ENCODE measurements around the gene SH3RF3. TPM values are rescaled to one million over a fixed set of nuclear protein-coding genes. Genes with fewer than 3 reads are reported as not detected.
A peak's percentile ranks its signal among the peaks of the same experiment; 100 is the strongest.

The SH3RF3 gene
- total RNA-seq, 1 donor from 2014 or later, result 59.5 TPM

DNA sequence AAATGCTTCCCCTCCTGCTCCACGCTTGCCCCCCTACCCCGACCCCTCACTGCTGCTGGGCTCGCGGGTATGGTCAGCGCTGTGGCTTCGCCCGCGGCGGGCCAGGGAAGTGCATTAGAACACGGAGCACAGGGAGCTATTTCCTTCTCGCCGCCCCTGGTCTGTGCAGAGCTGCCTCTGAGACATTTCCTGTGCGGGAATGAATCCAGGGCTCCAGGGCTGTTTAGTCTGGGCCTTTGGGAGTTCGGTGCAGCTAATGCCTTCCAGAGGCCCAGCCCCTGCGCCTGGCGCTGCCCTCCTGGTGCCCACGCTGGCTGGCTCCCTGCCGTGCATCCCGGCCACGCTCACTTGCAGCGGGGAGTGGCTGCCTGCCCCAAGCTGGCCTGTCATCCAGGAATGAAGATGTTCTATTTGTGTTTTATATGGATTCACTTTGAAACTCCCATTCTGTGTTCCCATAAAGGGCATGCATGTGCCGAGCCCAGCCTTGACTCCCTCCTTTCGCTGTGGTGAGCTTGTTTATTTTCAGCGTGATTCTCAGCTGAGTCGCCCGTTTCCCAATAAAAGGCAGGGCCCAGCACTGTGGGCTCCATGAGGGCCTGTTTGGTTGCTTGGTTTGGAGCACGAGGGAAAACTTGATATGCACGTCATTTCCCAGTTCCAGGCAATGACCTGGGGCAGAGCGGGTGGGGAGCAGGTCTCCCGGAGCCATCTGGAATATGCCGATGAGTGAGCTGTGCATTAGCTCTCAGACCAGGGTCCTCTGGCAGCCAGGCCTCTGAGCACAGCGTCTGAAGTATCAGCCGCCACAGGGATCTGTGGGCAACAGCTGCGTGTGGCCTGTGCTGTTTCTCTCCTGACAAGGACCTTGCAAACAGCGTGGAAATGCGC, 42.7 kb downstream of the SH3RF3 start:
- peak; percentile 66 for TF ChIP-seq CTCF (IDR thresholded peaks at IDR 0.05)
- Mint-ChIP-seq H3K4me3 (ENCODE audit: unreplicated experiment) (peak overlapping the region; percentile 61), H3K27me3 (ENCODE audit: low read depth) (no peaks in the 10 kb centered on the region), H3K27ac (ENCODE audit: unreplicated experiment) (peak overlapping the region; percentile 99), H3K36me3 (ENCODE audit: low read depth) (peaks cover 4% of the 10 kb centered on the region), H3K4me1 (ENCODE audit: low read depth) (peaks cover 95% of the 10 kb centered on the region), H3K9me3 (ENCODE audit: low read depth) (peaks cover 5% of the 10 kb centered on the region)
- no peak for DNase-seq (ENCODE audit: low spot score)

- peaks cover 5% of the 10 kb centered on the region for H3K9me3 Mint-ChIP-seq (ENCODE audit: low read depth)
- DNase-seq (ENCODE audit: low spot score), result no peak
- peak overlapping the region; percentile 99 for H3K27ac Mint-ChIP-seq (ENCODE audit: unreplicated experiment)
- TF ChIP-seq CTCF (IDR thresholded peaks at IDR 0.05), result no peak
- peaks cover 4% of the 10 kb centered on the region for H3K36me3 Mint-ChIP-seq (ENCODE audit: low read depth)
- peak overlapping the region; percentile 61 for H3K4me3 Mint-ChIP-seq (ENCODE audit: unreplicated experiment)
- H3K27me3 Mint-ChIP-seq (ENCODE audit: low read depth), result no peaks in the 10 kb centered on the region
- peaks cover 97% of the 10 kb centered on the region for H3K4me1 Mint-ChIP-seq (ENCODE audit: low read depth)
Observed at GRCh38 chr2:109172556-109173105, 43.6 kb downstream of the SH3RF3 start.

DNA sequence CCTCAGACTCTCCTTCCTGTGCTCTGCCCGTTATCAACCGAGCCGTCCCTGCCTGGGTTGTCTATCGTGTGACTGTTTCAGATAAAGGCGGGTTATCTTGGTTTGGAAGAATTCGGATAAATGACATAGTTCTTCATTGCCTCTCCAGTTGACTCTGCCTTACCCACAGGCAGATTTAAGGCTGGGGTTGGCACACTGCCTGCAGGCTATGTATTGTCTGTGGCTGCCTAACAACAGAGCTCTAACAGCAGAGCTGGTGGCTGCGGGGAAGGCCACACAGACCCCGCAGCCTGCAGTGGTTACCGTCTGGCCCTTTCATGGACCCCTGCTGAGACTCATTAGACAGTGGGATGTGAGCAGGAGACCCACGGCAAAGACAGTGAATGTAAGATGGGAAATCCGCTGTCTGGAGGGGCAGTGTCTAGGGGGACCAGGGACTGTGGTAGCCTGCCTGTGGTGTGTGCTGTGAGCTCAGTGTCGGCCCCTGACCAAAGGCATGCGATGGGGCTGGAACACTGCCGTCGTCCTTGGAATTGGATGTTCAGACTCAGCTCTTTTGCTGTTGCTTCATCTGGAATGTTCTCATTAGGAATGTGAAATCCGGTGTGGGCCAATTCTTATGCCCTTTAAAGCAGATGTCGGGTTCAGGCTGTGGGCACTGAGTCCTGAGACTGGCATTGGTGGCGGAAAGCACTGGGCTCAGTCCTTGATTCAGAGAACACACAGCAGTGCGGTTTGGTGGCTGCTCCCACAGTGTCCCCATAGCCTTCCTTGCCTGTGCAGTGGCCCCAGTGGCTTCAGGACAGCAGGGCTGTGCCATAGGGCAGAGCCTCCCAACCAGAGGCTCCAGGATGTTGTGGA, 44.5 kb downstream of the SH3RF3 start:
- Mint-ChIP-seq H3K27me3 (ENCODE audit: low read depth) (no peaks in the 10 kb centered on the region), H3K4me3 (ENCODE audit: unreplicated experiment) (peak overlapping the region; percentile 61), H3K9me3 (ENCODE audit: low read depth) (peaks cover 3% of the 10 kb centered on the region), H3K4me1 (ENCODE audit: low read depth) (peaks cover 97% of the 10 kb centered on the region), H3K36me3 (ENCODE audit: low read depth) (peaks cover 3% of the 10 kb centered on the region), H3K27ac (ENCODE audit: unreplicated experiment) (peak overlapping the region; percentile 99)
- TF ChIP-seq CTCF (IDR thresholded peaks at IDR 0.05), result peak; percentile 15
- DNase-seq (ENCODE audit: low spot score), result no peak

GRCh38 chr2:109174214-109174613, 45.2 kb downstream of the SH3RF3 start:
- DNase-seq (ENCODE audit: low spot score), result no peak

More at GRCh38 chr2:109174214-109174613, 45.2 kb downstream of the SH3RF3 start:
- no peaks in the 10 kb centered on the region for H3K36me3 Mint-ChIP-seq (ENCODE audit: low read depth)
- H3K9me3 Mint-ChIP-seq (ENCODE audit: low read depth), result peaks cover 3% of the 10 kb centered on the region
- peak overlapping the region; percentile 61 for H3K4me3 Mint-ChIP-seq (ENCODE audit: unreplicated experiment)
- H3K4me1 Mint-ChIP-seq (ENCODE audit: low read depth), result peaks cover 97% of the 10 kb centered on the region
- H3K27me3 Mint-ChIP-seq (ENCODE audit: low read depth), result no peaks in the 10 kb centered on the region
- H3K27ac Mint-ChIP-seq (ENCODE audit: unreplicated experiment), result peak overlapping the region; percentile 99
- no peak for TF ChIP-seq CTCF (IDR thresholded peaks at IDR 0.05)

Data from chondrocyte (in vitro differentiated cells).